Measurements from ENCODE around the gene GPC6.
"Not testable (repeated sequence)": the region's sequence is repeated elsewhere in the genome, so short reads cannot be mapped to it uniquely, and the experiment has no call there.

Gene GPC6

DNA sequence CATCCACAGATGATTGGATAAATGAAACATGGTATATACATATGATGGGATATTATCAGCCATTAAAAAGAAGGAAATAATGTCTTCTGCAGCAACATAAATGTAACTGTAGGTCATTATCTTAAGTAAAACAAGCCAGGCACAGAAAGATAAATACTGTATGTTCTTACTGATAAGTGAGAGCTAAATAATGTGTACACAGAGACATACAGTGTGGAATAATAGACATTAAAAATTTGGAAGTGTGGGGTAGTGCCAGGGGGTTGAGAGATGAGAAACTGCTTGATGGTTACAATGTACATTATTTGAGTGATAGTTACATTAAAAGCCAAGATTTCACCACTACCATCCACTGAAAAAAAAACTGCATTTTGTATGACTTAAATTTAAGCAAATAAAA, 26.0 kb upstream of the GPC6 start:
- Histone ChIP-seq H3K4me3 (replicated peaks; ENCODE audit: insufficient read depth, low read length) (no peak overlapping the region), H3K27me3 (ENCODE audit: insufficient read depth, poor library complexity, severe bottlenecking) (no peaks in the 10 kb centered on the region), H3K27ac (replicated peaks) (no peak overlapping the region)
- DNase-seq (ENCODE audit: low read depth in 1 of 2, low spot score in 1 of 2), result no peak
- no peak for TF ChIP-seq SPI1 (IDR thresholded peaks at IDR 0.05; ENCODE audit: borderline replicate concordance, low read depth)
- TF ChIP-seq, protein P1, sequence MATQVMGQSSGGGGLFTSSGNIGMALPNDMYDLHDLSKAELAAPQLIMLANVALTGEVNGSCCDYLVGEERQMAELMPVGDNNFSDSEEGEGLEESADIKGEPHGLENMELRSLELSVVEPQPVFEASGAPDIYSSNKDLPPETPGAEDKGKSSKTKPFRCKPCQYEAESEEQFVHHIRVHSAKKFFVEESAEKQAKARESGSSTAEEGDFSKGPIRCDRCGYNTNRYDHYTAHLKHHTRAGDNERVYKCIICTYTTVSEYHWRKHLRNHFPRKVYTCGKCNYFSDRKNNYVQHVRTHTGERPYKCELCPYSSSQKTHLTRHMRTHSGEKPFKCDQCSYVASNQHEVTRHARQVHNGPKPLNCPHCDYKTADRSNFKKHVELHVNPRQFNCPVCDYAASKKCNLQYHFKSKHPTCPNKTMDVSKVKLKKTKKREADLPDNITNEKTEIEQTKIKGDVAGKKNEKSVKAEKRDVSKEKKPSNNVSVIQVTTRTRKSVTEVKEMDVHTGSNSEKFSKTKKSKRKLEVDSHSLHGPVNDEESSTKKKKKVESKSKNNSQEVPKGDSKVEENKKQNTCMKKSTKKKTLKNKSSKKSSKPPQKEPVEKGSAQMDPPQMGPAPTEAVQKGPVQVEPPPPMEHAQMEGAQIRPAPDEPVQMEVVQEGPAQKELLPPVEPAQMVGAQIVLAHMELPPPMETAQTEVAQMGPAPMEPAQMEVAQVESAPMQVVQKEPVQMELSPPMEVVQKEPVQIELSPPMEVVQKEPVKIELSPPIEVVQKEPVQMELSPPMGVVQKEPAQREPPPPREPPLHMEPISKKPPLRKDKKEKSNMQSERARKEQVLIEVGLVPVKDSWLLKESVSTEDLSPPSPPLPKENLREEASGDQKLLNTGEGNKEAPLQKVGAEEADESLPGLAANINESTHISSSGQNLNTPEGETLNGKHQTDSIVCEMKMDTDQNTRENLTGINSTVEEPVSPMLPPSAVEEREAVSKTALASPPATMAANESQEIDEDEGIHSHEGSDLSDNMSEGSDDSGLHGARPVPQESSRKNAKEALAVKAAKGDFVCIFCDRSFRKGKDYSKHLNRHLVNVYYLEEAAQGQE (IDR thresholded peaks at IDR 0.05; ENCODE audit: insufficient replicate concordance, low read depth), result no peak
- TF ChIP-seq GABPA (IDR thresholded peaks at IDR 0.05; ENCODE audit: low read depth), result no peak
- TF ChIP-seq POLR2AphosphoS5 (IDR thresholded peaks at IDR 0.05; ENCODE audit: low read depth), result no peak
- TF ChIP-seq, protein P2, sequence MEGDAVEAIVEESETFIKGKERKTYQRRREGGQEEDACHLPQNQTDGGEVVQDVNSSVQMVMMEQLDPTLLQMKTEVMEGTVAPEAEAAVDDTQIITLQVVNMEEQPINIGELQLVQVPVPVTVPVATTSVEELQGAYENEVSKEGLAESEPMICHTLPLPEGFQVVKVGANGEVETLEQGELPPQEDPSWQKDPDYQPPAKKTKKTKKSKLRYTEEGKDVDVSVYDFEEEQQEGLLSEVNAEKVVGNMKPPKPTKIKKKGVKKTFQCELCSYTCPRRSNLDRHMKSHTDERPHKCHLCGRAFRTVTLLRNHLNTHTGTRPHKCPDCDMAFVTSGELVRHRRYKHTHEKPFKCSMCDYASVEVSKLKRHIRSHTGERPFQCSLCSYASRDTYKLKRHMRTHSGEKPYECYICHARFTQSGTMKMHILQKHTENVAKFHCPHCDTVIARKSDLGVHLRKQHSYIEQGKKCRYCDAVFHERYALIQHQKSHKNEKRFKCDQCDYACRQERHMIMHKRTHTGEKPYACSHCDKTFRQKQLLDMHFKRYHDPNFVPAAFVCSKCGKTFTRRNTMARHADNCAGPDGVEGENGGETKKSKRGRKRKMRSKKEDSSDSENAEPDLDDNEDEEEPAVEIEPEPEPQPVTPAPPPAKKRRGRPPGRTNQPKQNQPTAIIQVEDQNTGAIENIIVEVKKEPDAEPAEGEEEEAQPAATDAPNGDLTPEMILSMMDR (IDR thresholded peaks at IDR 0.05; ENCODE audit: insufficient read depth, low read length), result no peak

DNA sequence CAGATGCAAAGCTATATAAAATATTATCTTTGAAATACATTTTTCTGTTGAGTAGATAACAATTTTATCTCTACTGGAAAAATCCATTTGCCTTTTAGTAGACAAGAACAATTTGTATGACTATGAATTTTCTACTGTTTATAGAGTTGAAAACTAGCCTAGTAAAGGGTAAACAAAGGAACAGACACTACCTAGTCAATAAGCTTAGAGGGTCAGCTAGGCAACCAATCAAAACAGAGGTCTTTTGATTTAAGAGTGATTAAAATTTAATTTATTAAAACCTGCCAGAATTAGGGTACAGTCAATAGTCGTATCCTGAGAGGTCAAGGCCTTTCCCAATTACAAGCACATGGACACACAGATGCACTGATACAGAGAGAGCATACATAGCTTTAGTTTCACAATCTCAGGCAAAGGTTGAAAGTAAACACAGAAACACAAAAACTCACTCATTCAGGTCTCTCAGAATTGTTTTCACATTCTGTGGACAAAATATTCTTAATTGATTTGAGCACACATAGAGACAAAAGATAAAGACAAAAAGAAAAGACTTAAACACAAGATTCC, 24.5 kb upstream of the GPC6 start:
- TF ChIP-seq, protein P1 (IDR thresholded peaks at IDR 0.05; ENCODE audit: insufficient replicate concordance, low read depth), result no peak
- TF ChIP-seq, protein P2 (IDR thresholded peaks at IDR 0.05; ENCODE audit: insufficient read depth, low read length), result no peak
- TF ChIP-seq SPI1 (IDR thresholded peaks at IDR 0.05; ENCODE audit: borderline replicate concordance, low read depth) (no peak), GABPA (IDR thresholded peaks at IDR 0.05; ENCODE audit: low read depth) (no peak), POLR2AphosphoS5 (IDR thresholded peaks at IDR 0.05; ENCODE audit: low read depth) (no peak)
- DNase-seq (ENCODE audit: low read depth in 1 of 2, low spot score in 1 of 2), result no peak
- no peak overlapping the region for H3K27ac ChIP-seq (replicated peaks)
- no peak overlapping the region for H3K4me3 ChIP-seq (replicated peaks; ENCODE audit: insufficient read depth, low read length)
- H3K27me3 ChIP-seq (ENCODE audit: insufficient read depth, poor library complexity, severe bottlenecking), result no peaks in the 10 kb centered on the region

DNA sequence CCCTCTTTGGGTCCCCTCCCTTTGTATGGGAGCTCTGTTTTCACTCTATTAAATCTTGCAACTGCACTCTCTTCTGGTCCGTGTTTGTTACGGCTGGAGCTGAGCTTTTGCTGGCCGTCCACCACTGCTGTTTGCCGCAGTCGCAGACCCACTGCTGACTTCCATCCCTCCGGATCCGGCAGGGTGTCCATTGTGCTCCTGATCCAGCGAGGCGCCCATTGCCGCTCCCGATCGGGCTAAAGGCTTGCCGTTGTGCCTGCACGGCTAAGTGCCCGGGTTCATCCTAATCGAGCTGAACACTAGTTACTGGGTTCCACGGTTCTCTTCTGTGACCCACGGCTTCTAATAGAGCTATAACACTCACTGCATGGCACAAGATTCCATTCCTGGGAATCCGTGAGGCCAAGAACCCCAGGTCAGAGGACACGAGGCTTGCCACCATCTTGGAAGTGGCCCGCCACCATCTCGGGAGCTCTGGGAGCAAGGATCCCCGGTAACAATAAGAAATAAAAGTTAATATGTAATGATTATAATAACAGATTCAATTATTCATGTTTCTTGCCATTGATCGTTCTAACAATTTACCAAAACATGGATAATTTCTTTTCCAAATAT, 19.7 kb upstream of the GPC6 start:
- not testable (repeated sequence) for H3K4me3 ChIP-seq (replicated peaks; ENCODE audit: insufficient read depth, low read length); H3K27me3 ChIP-seq (ENCODE audit: insufficient read depth, poor library complexity, severe bottlenecking); DNase-seq (ENCODE audit: low read depth in 1 of 2, low spot score in 1 of 2); H3K27ac ChIP-seq (replicated peaks)

DNA sequence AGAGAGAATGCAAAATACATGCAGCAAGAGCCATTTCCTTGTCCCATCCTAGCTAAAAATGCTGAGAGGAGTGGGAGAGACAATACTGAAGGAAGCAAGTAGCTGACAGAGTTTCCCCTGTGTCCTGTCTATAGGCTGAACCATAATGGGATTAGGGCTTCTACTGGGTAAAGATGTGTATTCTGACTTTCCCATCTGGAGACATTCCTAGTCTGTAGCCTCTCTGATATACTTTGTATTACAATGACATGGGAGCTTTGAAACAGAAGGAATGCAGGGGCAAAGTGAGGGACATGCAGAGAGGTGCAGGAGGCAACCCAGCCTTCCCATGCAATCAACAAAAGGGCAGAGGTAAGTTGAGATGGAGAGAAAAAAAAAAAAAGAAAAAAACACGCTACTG, 10.5 kb upstream of the GPC6 start:
- Histone ChIP-seq H3K4me3 (replicated peaks; ENCODE audit: insufficient read depth, low read length) (no peak overlapping the region), H3K27ac (replicated peaks) (no peak overlapping the region), H3K27me3 (ENCODE audit: insufficient read depth, poor library complexity, severe bottlenecking) (no peaks in the 10 kb centered on the region)
- TF ChIP-seq, protein P2 (IDR thresholded peaks at IDR 0.05; ENCODE audit: insufficient read depth, low read length), result no peak
- TF ChIP-seq, protein P1 (IDR thresholded peaks at IDR 0.05; ENCODE audit: insufficient replicate concordance, low read depth), result no peak
- TF ChIP-seq GABPA (IDR thresholded peaks at IDR 0.05; ENCODE audit: low read depth) (no peak), POLR2AphosphoS5 (IDR thresholded peaks at IDR 0.05; ENCODE audit: low read depth) (no peak), SPI1 (IDR thresholded peaks at IDR 0.05; ENCODE audit: borderline replicate concordance, low read depth) (no peak)
- no peak for DNase-seq (ENCODE audit: low read depth in 1 of 2, low spot score in 1 of 2)

All from HL-60 (cell line).